Iris pigment epithelial cell (primary cell): Measurements from ENCODE around the gene CHRNA4.
A peak's percentile ranks its signal among the peaks of the same experiment; 100 is the strongest.
"Not testable (repeated sequence)": the region's sequence is repeated elsewhere in the genome, so short reads cannot be mapped to it uniquely, and the experiment has no call there.

Source experiments
- DNase-seq: peaks from one replicate; pipeline ENCODE4 v3.0.0-alpha.2; 2011; ENCODE audit warnings: low read depth

The CHRNA4 gene

GRCh38 chr20:63397946-63398450 lies 36.8 kb upstream of the CHRNA4 start:
- DNase-seq, result no peak

GRCh38 chr20:63397155-63397843 lies 36.1 kb upstream of the CHRNA4 start:
- no peak for DNase-seq

- DNase-seq, result no peak
Observed at GRCh38 chr20:63396300-63396699, 35.2 kb upstream of the CHRNA4 start.

- no peak for DNase-seq
Observed at GRCh38 chr20:63395723-63396122, 34.6 kb upstream of the CHRNA4 start.

GRCh38 chr20:63394920-63395455 lies 33.8 kb upstream of the CHRNA4 start:
- no peak for DNase-seq

GRCh38 chr20:63394069-63394919 lies 33.1 kb upstream of the CHRNA4 start:
- peak; percentile 22 for DNase-seq

- DNase-seq, result no peak
Observed at GRCh38 chr20:63393566-63393965, 32.4 kb upstream of the CHRNA4 start.

- DNase-seq, result no peak
Observed at GRCh38 chr20:63392465-63393365, 31.6 kb upstream of the CHRNA4 start.

- no peak for DNase-seq
Observed at GRCh38 chr20:63387917-63388316, 26.8 kb upstream of the CHRNA4 start.

GRCh38 chr20:63387393-63387792 lies 26.2 kb upstream of the CHRNA4 start:
- DNase-seq, result no peak

- DNase-seq, result no peak
Observed at GRCh38 chr20:63386491-63386890, 25.3 kb upstream of the CHRNA4 start.

- no peak for DNase-seq
Observed at GRCh38 chr20:63385819-63386218, 24.7 kb upstream of the CHRNA4 start.

- no peak for DNase-seq
Observed at GRCh38 chr20:63384336-63384735, 23.2 kb upstream of the CHRNA4 start.

- DNase-seq, result no peak
Observed at GRCh38 chr20:63383556-63383955, 22.4 kb upstream of the CHRNA4 start.

GRCh38 chr20:63382551-63383300 lies 21.6 kb upstream of the CHRNA4 start:
- DNase-seq, result no peak

- DNase-seq, result no peak
Observed at GRCh38 chr20:63381781-63382431, 20.8 kb upstream of the CHRNA4 start.

GRCh38 chr20:63380346-63380870 lies 19.3 kb upstream of the CHRNA4 start:
- DNase-seq, result no peak

GRCh38 chr20:63379872-63380271 lies 18.7 kb upstream of the CHRNA4 start:
- not testable (repeated sequence) for DNase-seq

GRCh38 chr20:63379296-63379695 lies 18.1 kb upstream of the CHRNA4 start:
- no peak for DNase-seq

- no peak for DNase-seq
Observed at GRCh38 chr20:63378626-63379025, 17.5 kb upstream of the CHRNA4 start.
